Measurements from ENCODE around the gene SRRM3. TPM values are rescaled to one million over a fixed set of nuclear protein-coding genes. Genes with fewer than 3 reads are reported as not detected.
"Not testable (repeated sequence)": the region's sequence is repeated elsewhere in the genome, so short reads cannot be mapped to it uniquely, and the experiment has no call there.

The SRRM3 gene
- polyA plus RNA-seq, 10 donors, result 0.35 to 0.71 (median 0.48) TPM

- DNase-seq, result not testable (repeated sequence)
These were observed 89.2 kb downstream of the SRRM3 start for GRCh38 chr7:76290847-76291350.

GRCh38 chr7:76291351-76292212, 89.9 kb downstream of the SRRM3 start:
- peak; percentile 91 to 96 (median 96) for DNase-seq

DNA sequence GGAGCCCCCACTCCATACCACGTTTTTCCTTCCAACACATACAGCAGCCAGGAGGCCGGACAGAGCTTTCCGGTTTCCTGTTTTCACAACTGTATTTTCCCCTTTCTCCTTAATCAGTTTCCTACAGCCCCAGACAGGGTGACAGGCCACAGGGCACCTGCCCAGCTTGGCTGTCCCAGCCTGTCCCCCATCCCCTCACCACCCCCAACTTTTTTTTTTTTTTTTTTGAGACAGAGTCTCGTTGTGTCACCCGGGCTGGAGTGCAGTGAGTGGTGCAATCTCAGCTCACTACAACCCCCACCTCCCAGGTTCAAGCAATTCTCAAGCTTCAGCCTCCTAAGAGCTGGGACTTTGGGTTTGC, 90.5 kb downstream of the SRRM3 start:
- no peak for DNase-seq

DNA sequence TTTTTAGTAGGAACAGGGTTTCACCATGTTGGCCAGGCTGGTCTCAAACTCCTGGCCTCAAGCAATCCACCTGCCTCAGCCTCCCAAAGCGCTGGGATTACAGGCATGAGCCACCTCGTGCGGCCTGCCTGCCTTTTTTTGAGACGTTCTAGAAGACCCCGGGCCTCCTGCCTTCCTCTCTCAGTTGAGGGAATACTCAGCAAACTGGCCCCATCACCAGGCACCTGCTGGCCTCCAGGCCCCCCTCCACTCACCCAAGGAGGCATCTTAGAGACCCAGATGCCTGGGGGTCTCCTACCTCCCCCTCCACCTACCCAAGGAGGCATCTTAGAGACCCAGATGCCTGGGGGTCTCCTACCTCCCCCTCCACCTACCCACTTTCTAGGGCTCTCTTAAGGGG, 91.2 kb downstream of the SRRM3 start:
- DNase-seq, result not testable (repeated sequence)

DNA sequence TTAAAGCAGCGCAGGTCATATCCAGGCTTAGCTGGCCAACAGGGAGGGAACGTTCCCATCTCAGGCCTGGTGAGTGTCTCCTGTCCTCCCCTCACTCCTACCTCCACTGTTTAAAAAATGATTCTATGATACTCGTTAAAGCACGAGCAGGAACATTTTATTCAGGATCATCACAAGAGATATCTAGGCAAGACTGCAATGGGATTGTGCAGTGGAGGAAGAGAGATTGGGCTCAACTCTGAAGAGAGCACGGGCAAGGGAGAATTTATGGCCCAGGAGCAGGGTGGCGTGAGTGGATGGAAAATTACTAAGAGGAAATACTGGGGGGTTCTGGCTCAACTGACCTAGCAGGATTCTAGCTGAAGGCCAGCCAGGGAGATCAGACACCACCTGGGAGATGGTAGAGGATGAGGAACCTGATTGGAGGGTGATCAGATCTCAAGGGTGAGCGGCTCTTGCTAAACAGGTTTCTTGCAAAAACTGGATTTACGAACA, 91.8 kb downstream of the SRRM3 start:
- no peak for DNase-seq

DNA sequence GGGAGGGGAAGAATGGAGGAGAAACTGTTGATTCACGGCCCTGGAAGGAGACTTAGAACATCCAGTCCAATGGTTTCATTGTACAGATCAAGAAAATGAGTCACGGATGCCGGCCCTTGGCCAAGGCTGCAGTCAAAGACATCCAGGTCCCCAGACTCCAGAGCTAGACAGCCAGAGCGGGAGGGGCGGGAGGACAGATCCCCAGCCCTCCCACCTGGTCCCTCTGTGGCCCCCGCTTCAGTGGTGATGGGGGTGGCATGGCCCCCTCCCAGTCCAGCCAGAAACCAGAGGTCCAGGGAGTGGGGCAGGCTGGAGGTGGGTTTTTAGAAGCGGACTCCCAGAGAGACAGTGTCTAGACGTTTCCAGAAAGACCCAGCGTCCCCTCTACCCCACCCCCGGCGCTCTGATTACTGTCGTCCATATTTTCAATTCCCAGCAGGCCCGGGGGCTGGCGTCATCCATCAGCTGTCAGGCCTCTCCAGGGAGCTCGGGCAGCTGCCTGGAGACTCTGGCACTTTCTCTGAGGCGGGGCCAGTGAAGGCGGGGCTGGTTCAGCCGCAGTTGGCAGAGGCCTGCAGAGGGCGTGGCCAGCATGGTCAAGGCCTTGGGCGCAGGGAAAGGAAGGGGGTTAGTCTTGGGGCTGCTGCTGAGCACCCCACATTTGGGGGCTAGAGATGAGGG, 92.8 kb downstream of the SRRM3 start:
- DNase-seq, result peak; percentile 87 to 95 (median 91)

- DNase-seq, result peak in 2 of 3 donors; percentile 54 to 58
These were observed 95.3 kb downstream of the SRRM3 start for GRCh38 chr7:76296743-76297740.

DNA sequence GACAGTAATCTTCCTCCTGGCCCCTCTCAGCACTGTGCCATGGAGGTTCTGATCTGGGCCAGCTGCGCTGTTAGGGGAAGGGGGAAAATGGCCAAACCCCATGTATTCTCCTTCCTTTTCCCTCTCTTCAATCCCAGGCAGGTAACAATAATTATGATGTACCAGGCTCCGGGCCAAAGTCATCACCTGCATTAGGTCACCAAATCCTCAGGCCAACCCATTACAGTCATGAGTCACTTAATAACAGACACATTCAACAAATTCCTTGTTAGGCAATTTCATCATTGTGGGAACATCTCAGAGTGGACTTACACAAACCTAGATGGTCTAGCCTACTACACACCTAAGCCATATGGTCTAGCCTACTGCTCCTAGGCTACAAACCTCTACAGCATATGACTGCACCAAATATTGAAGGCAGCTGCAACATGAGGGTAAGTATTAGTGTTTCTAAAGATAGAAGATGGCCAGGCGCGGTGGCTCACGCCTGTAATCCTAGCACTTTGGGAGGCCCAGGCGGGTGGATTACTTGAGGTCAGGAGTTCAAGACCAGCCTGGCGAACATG, 98.6 kb downstream of the SRRM3 start:
- DNase-seq, result no peak

DNA sequence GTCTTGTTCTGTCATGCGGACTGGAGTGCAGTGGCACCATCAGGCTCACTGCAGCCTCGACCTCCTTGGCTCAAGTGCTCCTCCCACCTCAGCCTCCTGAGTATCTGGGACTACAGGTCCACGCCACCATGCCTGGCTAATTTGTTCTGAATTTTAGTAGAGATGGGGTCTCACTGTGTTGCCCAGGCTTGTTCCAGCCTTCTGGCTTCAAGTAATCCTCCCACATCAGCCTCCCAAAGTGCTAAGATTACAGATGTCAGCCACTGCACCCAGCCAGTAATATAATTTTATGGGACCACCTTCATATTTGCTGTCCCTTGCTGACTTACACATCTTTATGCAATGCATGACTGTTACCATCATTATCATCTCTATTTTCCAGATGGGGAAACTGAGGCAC, 99.3 kb downstream of the SRRM3 start:
- no peak for DNase-seq

DNA sequence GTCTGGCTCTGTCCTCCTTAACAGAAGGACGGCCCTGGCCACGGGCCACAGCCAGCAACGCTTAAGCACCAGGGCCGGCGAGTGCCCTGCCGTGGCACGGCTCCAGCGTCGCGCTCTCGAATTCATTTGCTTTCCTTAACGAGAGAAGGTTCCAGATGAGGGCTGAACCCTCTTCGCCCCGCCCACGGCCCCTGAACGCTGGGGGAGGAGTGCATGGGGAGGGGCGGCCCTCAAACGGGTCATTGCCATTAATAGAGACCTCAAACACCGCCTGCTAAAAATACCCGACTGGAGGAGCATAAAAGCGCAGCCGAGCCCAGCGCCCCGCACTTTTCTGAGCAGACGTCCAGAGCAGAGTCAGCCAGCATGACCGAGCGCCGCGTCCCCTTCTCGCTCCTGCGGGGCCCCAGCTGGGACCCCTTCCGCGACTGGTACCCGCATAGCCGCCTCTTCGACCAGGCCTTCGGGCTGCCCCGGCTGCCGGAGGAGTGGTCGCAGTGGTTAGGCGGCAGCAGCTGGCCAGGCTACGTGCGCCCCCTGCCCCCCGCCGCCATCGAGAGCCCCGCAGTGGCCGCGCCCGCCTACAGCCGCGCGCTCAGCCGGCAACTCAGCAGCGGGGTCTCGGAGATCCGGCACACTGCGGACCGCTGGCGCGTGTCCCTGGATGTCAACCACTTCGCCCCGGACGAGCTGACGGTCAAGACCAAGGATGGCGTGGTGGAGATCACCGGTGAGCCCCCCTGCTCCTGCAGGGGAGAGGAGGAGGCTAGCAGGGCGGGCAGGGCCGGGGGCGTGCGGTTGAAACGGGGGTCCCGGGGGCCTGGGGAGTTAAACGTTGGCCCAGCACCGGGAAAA, 100.9 kb downstream of the SRRM3 start, which contains the start of gene HSPB1:
Gene HSPB1, plus strand, starts transcription at position 327 of the 855 bp plus-strand sequence. Its CDS starts 40 bp downstream, at position 367.
- DNase-seq, result peak; percentile 91 to 95 (median 94)

GRCh38 chr7:76303202-76304147, 101.8 kb downstream of the SRRM3 start:
- peak; percentile 93 to 96 (median 94) for DNase-seq

DNA sequence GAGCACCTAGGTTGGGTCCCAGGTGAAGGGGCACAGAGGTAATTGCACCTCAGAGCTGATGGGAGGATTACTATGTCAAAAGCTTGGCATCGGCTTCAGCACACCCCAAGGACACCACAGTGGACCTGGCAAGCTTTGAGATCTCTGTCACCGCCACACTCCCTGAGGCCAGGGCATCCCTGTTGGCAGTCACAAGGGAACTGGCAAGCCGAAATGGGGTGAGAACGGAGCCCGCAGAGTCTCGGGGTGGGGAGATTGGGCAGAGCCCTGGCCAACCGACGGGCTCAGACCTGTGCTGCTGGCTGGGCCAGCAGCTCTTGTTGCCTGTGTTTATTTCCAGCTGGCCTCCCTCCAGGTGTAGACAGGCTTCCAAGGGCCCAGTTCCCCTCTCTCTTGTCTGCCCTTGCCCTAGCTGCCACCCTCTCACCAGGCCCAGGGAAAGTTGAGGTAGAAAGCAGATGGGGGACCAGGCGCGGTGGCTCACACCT, 103.2 kb downstream of the SRRM3 start:
- DNase-seq, result peak in 1 of 3 donors; percentile 52

- not testable (repeated sequence) for DNase-seq
These were observed 107.2 kb downstream of the SRRM3 start for GRCh38 chr7:76308874-76309273.

- not testable (repeated sequence) for DNase-seq
These were observed 107.8 kb downstream of the SRRM3 start for GRCh38 chr7:76309341-76310101.

DNA sequence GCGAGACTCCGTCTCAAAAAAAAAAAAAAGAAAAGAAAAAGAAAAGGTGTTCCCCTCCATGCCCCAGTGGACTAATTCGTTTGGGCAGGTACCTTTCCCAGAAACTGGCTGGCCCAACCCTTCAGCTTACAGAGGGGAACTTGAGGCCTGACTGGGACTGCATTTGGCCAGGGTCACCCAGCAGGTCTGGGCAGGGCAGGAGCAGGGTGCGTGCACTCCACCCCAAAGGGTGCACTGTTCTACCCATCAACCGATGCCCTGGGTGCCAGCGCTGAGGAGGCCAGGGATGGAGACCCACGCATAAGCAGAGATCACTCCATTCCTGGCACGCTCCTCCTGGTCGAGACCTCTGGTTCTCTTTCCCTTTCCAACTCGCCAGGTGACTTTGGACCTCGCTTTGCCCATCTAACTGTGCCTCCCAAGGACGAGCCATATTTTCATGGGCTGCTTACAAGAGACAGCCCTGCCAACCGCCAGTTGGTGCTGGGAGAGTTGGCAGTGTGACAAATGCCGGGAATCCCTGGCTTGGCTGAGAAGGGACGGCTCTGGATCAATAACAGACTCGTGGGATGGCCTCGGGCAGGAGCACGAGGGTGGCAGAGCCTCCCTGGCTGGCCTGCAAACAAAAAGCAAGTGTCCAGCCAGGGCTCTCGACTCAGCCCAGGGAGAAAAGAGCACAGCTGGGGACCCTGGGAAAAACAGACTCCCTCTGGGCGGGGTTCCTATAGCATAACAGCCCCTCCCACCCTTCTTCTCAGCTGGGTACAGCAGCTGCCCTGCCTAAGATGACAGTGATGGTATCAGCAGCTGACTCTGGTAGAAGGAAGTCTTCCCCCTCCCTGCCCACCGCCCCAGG, 108.6 kb downstream of the SRRM3 start:
- peak; percentile 73 to 84 (median 82) for DNase-seq

DNA sequence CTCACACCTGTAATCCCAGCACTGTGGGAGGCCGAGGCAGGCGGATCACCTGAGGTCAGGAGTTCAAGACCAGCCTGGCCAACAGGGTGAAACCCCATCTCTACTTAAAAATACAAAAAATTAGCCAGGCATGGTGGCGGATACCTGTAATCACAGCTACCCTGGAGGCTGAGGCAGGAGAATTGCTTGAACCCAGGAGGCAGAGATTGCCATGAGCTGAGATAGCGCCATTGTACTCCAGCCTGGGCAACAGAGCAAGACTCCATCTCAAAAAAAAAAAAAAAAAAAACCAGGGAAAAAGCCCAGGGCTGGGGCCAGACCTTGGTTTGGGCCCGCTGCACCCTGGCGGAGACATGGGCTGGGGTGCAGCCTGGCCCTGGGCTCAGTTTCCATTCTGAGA, 110.1 kb downstream of the SRRM3 start:
- DNase-seq, result not testable (repeated sequence)

Measured in muscle of back (tissue), 11 donors.